SK-N-SH (cell line): ENCODE measurements around the gene WDR6. TPM values are rescaled to one million over a fixed set of nuclear protein-coding genes. Genes with fewer than 3 reads are reported as not detected.

Experiments
- CTCF ChIA-PET: fragments of 300-600, 350-600 bp; formaldehyde crosslinking; extraction: SDS; loops from one replicate; lab custom pipeline; 2021; lab: Yijun Ruan, JAX
- POLR2A ChIA-PET: fragments of 350-600 bp; sonication (Branson Sonifier 250); formaldehyde crosslinking; extraction: SDS; loops from one replicate; lab custom pipeline; 2020; ENCODE audit warnings: antibody characterized with exemption, inconsistent platforms; lab: Yijun Ruan, JAX
- DNase-seq: peaks from one replicate; pipeline ENCODE4 v3.0.0; 2012
- H2AFZ ChIP-seq: fragments of 200-600 bp; sonication (generic); 2 replicates; pipeline ENCODE4 v1.8.1; 2016; ENCODE audit warnings: antibody characterized with exemption, mild to moderate bottlenecking, low read depth
- H3F3A ChIP-seq: fragments of 200-600 bp; sonication (generic); replicated peaks from 2 replicates; pipeline ENCODE3; 2016; ENCODE audit warnings: antibody characterized with exemption, mild to moderate bottlenecking; ENCODE audit not compliant: insufficient read depth
- H3K27ac ChIP-seq, 2 experiments: fragments of 200-500 bp in 1 of 2; fragments of 200-600 bp in 1 of 2; sonication (Bioruptor generic) in 1 of 2; sonication (generic), shearing (Covaris generic) in 1 of 2; 2 replicates each; pipeline versions ENCODE4 v1.5.1 to v1.6.1; 2014 to 2016; ENCODE audit warnings: low read depth in 2 of 2, inconsistent platforms in 1 of 2, low read length in 1 of 2, mild to moderate bottlenecking in 1 of 2, mixed read lengths in 1 of 2
- H3K27me3 ChIP-seq: fragments of 200-600 bp; sonication (generic), shearing (Covaris generic); 2 replicates; pipeline ENCODE4 v1.6.1; 2016; ENCODE audit warnings: mixed run types; ENCODE audit not compliant: insufficient read depth
- H3K36me3 ChIP-seq, 2 experiments: fragments of 200-500 bp in 1 of 2; fragments of 200-600 bp in 1 of 2; sonication (Bioruptor generic) in 1 of 2; sonication (generic) in 1 of 2; replicated peaks in 1 of 2; 2 replicates each; pipeline versions ENCODE3 to v1.5.1; 2014 to 2016; ENCODE audit warnings: low read length in 1 of 2, mild to moderate bottlenecking in 1 of 2; ENCODE audit not compliant: insufficient read depth in 2 of 2, control insufficient read depth in 1 of 2
- H3K4me1 ChIP-seq, 2 experiments: fragments of 200-500 bp in 1 of 2; fragments of 200-600 bp in 1 of 2; sonication (Bioruptor generic) in 1 of 2; sonication (generic), shearing (Covaris generic) in 1 of 2; 2 replicates each; pipeline versions ENCODE4 v1.5.1 to v1.6.1; 2014 to 2016; ENCODE audit warnings: low read depth in 1 of 2, low read length in 1 of 2, mixed run types in 1 of 2; ENCODE audit not compliant: insufficient read depth in 2 of 2, control insufficient read depth in 1 of 2
- H3K4me2 ChIP-seq: fragments of 200-600 bp; sonication (generic), shearing (Covaris generic); 2 replicates; pipeline ENCODE4 v1.6.1; 2017; ENCODE audit warnings: mixed run types
- H3K4me3 ChIP-seq, 2 experiments: fragments of 200-500 bp in 1 of 2; fragments of 200-600 bp in 1 of 2; sonication (Bioruptor generic) in 1 of 2; sonication (generic), shearing (Covaris generic) in 1 of 2; 2 replicates each; pipeline versions ENCODE4 v1.5.1 to v1.8.1; 2014 to 2016; ENCODE audit warnings: low read depth in 2 of 2, inconsistent platforms in 1 of 2, low read length in 1 of 2, mild to moderate bottlenecking in 1 of 2, mixed read lengths in 1 of 2, moderate library complexity in 1 of 2
- H3K79me2 ChIP-seq: fragments of 200-600 bp; sonication (generic); 2 replicates; pipeline ENCODE4 v1.8.1; 2017; ENCODE audit warnings: mild to moderate bottlenecking; ENCODE audit not compliant: insufficient read depth
- H3K9ac ChIP-seq: fragments of 200-600 bp; sonication (generic); 2 replicates; pipeline ENCODE4 v1.6.1; 2017; ENCODE audit warnings: mixed run types
- H3K9me2 ChIP-seq: fragments of 200-600 bp; sonication (generic); 2 replicates; pipeline ENCODE4 v1.6.1; 2017; ENCODE audit warnings: mixed run types
- H3K9me3 ChIP-seq: fragments of 200-600 bp; sonication (generic); 2 replicates; pipeline ENCODE4 v1.6.1; 2017; ENCODE audit warnings: mixed run types, mild to moderate bottlenecking, moderate library complexity
- H4K20me1 ChIP-seq: fragments of 200-600 bp; sonication (generic); 2 replicates; pipeline ENCODE4 v1.6.1; 2017; ENCODE audit warnings: mild to moderate bottlenecking, mixed run types; ENCODE audit not compliant: insufficient read depth
- ELF1 ChIP-seq: IDR thresholded peaks from 2 replicates; pipeline ENCODE4 v1.4.0; 2012
- EZH2phosphoT487 ChIP-seq: fragments of 200-600 bp; sonication (generic); IDR thresholded peaks from 2 replicates; pipeline ENCODE4 v1.6.1; 2017; ENCODE audit warnings: low read depth, mixed run types, mild to moderate bottlenecking, antibody characterized with exemption, moderate library complexity, borderline replicate concordance
- FOSL2 ChIP-seq: IDR thresholded peaks from 2 replicates; pipeline ENCODE4 v1.4.0; 2012; ENCODE audit warnings: low read depth, mild to moderate bottlenecking, moderate library complexity, borderline replicate concordance
- FOXM1 ChIP-seq: IDR thresholded peaks from 2 replicates; pipeline ENCODE4 v1.4.0; 2012; ENCODE audit warnings: low read depth, mild to moderate bottlenecking
- GATA2 ChIP-seq: sonication (generic); formaldehyde crosslinking; IDR thresholded peaks from 2 replicates; pipeline ENCODE4 v1.5.0; 2020; ENCODE audit warnings: mild to moderate bottlenecking, missing genetic modification reagents
- JUND ChIP-seq: IDR thresholded peaks from 2 replicates; pipeline ENCODE4 v1.4.0; 2012
- MAX ChIP-seq: IDR thresholded peaks from 2 replicates; pipeline ENCODE4 v1.4.0; 2012; ENCODE audit warnings: low read depth
- MEF2A ChIP-seq: IDR thresholded peaks from 2 replicates; pipeline ENCODE4 v1.4.0; 2012; ENCODE audit warnings: low read depth, borderline replicate concordance
- NRF1 ChIP-seq: IDR thresholded peaks from 2 replicates; pipeline ENCODE4 v1.6.1; 2012; ENCODE audit warnings: low read depth, mild to moderate bottlenecking, low read length
- POLR2AphosphoS5 ChIP-seq: IDR thresholded peaks from 2 replicates; pipeline ENCODE4 v1.6.1; 2012; ENCODE audit warnings: low read depth, low read length
- RAD21 ChIP-seq: IDR thresholded peaks from 2 replicates; pipeline ENCODE4 v1.6.1; 2012; ENCODE audit warnings: mild to moderate bottlenecking, low read length
- RXRA ChIP-seq: IDR thresholded peaks from 2 replicates; pipeline ENCODE4 v1.4.0; 2012; ENCODE audit warnings: low read depth, mild to moderate bottlenecking, borderline replicate concordance
- SIN3A ChIP-seq: IDR thresholded peaks from 2 replicates; pipeline ENCODE4 v1.6.1; 2012; ENCODE audit warnings: low read depth, mild to moderate bottlenecking, low read length, moderate library complexity, borderline replicate concordance
- SMC3 ChIP-seq: IDR thresholded peaks from 2 replicates; pipeline ENCODE4 v1.6.1; 2012; ENCODE audit warnings: low read depth, low read length, improper control_type of control experiment
- TEAD4 ChIP-seq: IDR thresholded peaks from 2 replicates; pipeline ENCODE4 v1.4.0; 2012; ENCODE audit warnings: mild to moderate bottlenecking, borderline replicate concordance; ENCODE audit not compliant: insufficient read depth
- USF2 ChIP-seq: fragments of 150-350 bp; IDR thresholded peaks from 2 replicates; pipeline ENCODE4 v1.6.1; 2017; ENCODE audit warnings: antibody characterized with exemption, low read length, low read depth, borderline replicate concordance
- WGBS: methylation state at CpG from one replicate; pipeline ENCODE4 v1.1.6; 2017; ENCODE audit warnings: low lambda C conversion rate; 5-methylcytosine and 5-hydroxymethylcytosine counted together
- polyA plus RNA-seq, 3 experiments: library from polyadenylated mRNA; depleted of rRNA; stranded (reverse); fragments of >200 nt; gene quantifications; 2 replicates each; pipeline ENCODE4 v1.2.3, GENCODE V29; 2012
- TF ChIP-seq, protein P1 (sequence below): IDR thresholded peaks from 2 replicates; pipeline ENCODE4 v1.4.0; 2012; ENCODE audit warnings: low read depth, borderline replicate concordance
- TF ChIP-seq, protein P2 (sequence below): fragments of 150-350 bp; IDR thresholded peaks from 2 replicates; pipeline ENCODE4 v1.6.1; 2016; ENCODE audit warnings: mild to moderate bottlenecking, low read depth, low read length

The WDR6 gene
- polyA plus RNA-seq, 1 of the 3 experiments (the other 2 are of a cell fraction): 230 TPM

DNA sequence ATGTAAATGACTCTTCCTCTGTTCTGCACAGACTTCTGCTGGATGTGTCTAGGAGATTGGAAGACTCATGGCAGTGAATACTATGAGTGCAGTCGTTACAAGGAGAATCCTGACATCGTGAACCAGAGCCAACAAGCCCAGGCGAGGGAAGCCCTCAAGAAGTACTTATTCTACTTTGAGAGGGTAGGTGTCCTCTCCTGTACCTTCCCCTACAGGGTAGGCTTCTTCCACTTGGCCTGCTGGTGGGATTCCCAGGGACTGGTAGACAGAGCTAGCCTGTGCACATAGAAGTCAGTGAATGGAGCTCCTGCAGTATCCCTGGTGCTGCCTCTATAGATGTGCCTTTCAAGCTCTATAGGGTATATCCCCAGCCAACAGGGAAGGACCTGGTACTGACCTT is 27.7 kb upstream of the WDR6 start:
- ChIA-PET POLR2A (no interaction called here), CTCF (interaction anchor here (0.6 to 1.3 kb wide), 3 partner anchors 9 to 53 kb away, joined by 3 to 6 read pairs (median 3); no protein-coding TSS in a partner anchor)
- Histone ChIP-seq H3K9me3 (no peaks in the 10 kb centered on the region), H3F3A (no peaks in the 10 kb centered on the region), H3K9me2 (no peaks in the 10 kb centered on the region), H3K4me2 (no peak overlapping the region), H3K4me1 (no peaks in the 10 kb centered on the region), H3K79me2 (no peaks in the 10 kb centered on the region), H3K4me3 (no peak overlapping the region), H3K9ac (no peak overlapping the region), H3K27ac (no peak overlapping the region), H3K27me3 (no peaks in the 10 kb centered on the region), H3K36me3 (peaks cover 61 to 71% of the 10 kb centered on the region in 2 experiments), H2AFZ (no peak overlapping the region), H4K20me1 (no peaks in the 10 kb centered on the region)
- TF ChIP-seq TEAD4 (no peak), MAX (no peak), POLR2AphosphoS5 (no peak), EZH2phosphoT487 (no peak), MEF2A (no peak), FOSL2 (no peak), SIN3A (no peak), GATA2 (CRISPR knock-in tag) (no peak), SMC3 (no peak), RXRA (no peak), USF2 (no peak), ELF1 (no peak), FOXM1 (no peak), JUND (no peak), NRF1 (no peak), RAD21 (no peak)
- TF ChIP-seq, protein P1, sequence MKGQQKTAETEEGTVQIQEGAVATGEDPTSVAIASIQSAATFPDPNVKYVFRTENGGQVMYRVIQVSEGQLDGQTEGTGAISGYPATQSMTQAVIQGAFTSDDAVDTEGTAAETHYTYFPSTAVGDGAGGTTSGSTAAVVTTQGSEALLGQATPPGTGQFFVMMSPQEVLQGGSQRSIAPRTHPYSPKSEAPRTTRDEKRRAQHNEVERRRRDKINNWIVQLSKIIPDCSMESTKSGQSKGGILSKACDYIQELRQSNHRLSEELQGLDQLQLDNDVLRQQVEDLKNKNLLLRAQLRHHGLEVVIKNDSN: no peak
- TF ChIP-seq, protein P2, sequence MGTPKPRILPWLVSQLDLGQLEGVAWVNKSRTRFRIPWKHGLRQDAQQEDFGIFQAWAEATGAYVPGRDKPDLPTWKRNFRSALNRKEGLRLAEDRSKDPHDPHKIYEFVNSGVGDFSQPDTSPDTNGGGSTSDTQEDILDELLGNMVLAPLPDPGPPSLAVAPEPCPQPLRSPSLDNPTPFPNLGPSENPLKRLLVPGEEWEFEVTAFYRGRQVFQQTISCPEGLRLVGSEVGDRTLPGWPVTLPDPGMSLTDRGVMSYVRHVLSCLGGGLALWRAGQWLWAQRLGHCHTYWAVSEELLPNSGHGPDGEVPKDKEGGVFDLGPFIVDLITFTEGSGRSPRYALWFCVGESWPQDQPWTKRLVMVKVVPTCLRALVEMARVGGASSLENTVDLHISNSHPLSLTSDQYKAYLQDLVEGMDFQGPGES: no peak
- 94% methylated on average over 3 of the region's 3 CpGs for WGBS
- DNase-seq: no peak
